K562 (cell line): ENCODE results near the gene CAPZB. TPM values are rescaled to one million over a fixed set of nuclear protein-coding genes. Genes with fewer than 3 reads are reported as not detected.
A peak's percentile ranks its signal among the peaks of the same experiment; 100 is the strongest.

Experiments used
- ATAC-seq: fragments of 200-7000 bp; cut with Tn5 transposase; 3 replicates; pipeline ENCODE4 v1.9.1; 2020; ENCODE audit warnings: moderate library complexity
- BruUV-seq: library from RNA; stranded (reverse); fragments of 400-500 nt; replicated peaks from 2 replicates; lab custom pipeline; 2021; lab: Mats Ljungman, UMichigan
- CTCF ChIA-PET: fragments of 300-600 bp; formaldehyde crosslinking; extraction: SDS; loops from one replicate; lab custom pipeline; 2021; ENCODE audit warnings: low intra/inter-chr PET ratio; lab: Yijun Ruan, JAX
- POLR2A ChIA-PET: fragments of 300-600, 350-650 bp; sonication (Branson Sonifier 250); formaldehyde crosslinking; extraction: SDS; loops from one replicate; lab custom pipeline; 2021; ENCODE audit warnings: antibody characterized with exemption, inconsistent platforms; lab: Yijun Ruan, JAX
- DNase-seq, 4 experiments: peaks; one replicate each; pipeline versions ENCODE4 v3.0.0 to v3.0.0-alpha.2; 2011 to 2018; ENCODE audit warnings: low spot score in 3 of 4, mixed read lengths in 3 of 4; ENCODE audit errors: extremely low read depth in 1 of 4
- FAIRE-seq: peaks from 2 replicates; lab custom pipeline; 2011; peaks lifted over from hg19 to GRCh38; lab: Jason Lieb, UNC
- H2AFZ ChIP-seq: 2 replicates; pipeline ENCODE4 v1.6.0; 2011; ENCODE audit warnings: low read depth, low read length, control low read depth, inconsistent platforms
- H3K27ac ChIP-seq: fragments of 200-600 bp; 3 replicates; pipeline ENCODE4 v1.8.0; 2011; ENCODE audit warnings: low read depth, mild to moderate bottlenecking, control low read depth, inconsistent platforms, low read length, moderate library complexity, mixed read lengths; ENCODE audit errors: extremely low read depth
- H3K27me3 ChIP-seq, 2 experiments: fragments of 300-600 bp in 1 of 2; 2 replicates in 1 of 2; 3 replicates in 1 of 2; pipeline versions ENCODE4 v1.6.0 to v1.8.0; 2011; ENCODE audit warnings: inconsistent platforms in 2 of 2, low read length in 2 of 2, mild to moderate bottlenecking in 1 of 2, mixed read lengths in 1 of 2, moderate library complexity in 1 of 2; ENCODE audit not compliant: control insufficient read depth in 2 of 2, insufficient read depth in 2 of 2
- H3K36me3 ChIP-seq: fragments of 300-600 bp; 3 replicates; pipeline ENCODE4 v1.8.0; 2011; ENCODE audit warnings: mild to moderate bottlenecking, low read length, inconsistent platforms; ENCODE audit not compliant: control insufficient read depth, insufficient read depth
- H3K4me1 ChIP-seq, 2 experiments: fragments of 200-600 bp in 1 of 2; replicated peaks in 1 of 2; 2 replicates in 1 of 2; 3 replicates in 1 of 2; pipeline versions ENCODE4 v1.5.1 to v1.8.0; 2011; ENCODE audit warnings: inconsistent platforms in 2 of 2, low read length in 2 of 2, mild to moderate bottlenecking in 1 of 2, mixed read lengths in 1 of 2, moderate library complexity in 1 of 2; ENCODE audit not compliant: control insufficient read depth in 2 of 2, insufficient read depth in 2 of 2
- H3K4me2 ChIP-seq: 2 replicates; pipeline ENCODE4 v1.6.1; 2011; ENCODE audit warnings: low read length, control low read depth, inconsistent platforms, mixed read lengths; ENCODE audit not compliant: insufficient read depth
- H3K4me3 ChIP-seq: fragments of 200-600 bp; sonication (generic), shearing (Covaris generic); 2 replicates; pipeline ENCODE4 v1.5.1; 2016; ENCODE audit warnings: control low read depth, inconsistent platforms
- H3K79me2 ChIP-seq: fragments of 200-600 bp; 3 replicates; pipeline ENCODE4 v1.8.0; 2011; ENCODE audit warnings: low read length, inconsistent platforms; ENCODE audit not compliant: control insufficient read depth, insufficient read depth
- H3K9ac ChIP-seq, 2 experiments: 2 replicates each; pipeline versions ENCODE4 v1.6.0 to v1.6.1; 2011; ENCODE audit warnings: low read depth in 2 of 2, low read length in 2 of 2, control low read depth in 1 of 2, inconsistent platforms in 1 of 2, mild to moderate bottlenecking in 1 of 2, mixed read lengths in 1 of 2; ENCODE audit not compliant: insufficient read depth in 1 of 2
- H3K9me1 ChIP-seq: one replicate; pipeline ENCODE4 v1.6.0; 2011; ENCODE audit warnings: inconsistent platforms, mild to moderate bottlenecking, low read length, moderate library complexity; ENCODE audit not compliant: control insufficient read depth, insufficient read depth
- H3K9me3 ChIP-seq: replicated peaks from 2 replicates; pipeline ENCODE4 v1.5.1; 2011; ENCODE audit warnings: low read depth, low read length, inconsistent platforms; ENCODE audit not compliant: control insufficient read depth, insufficient read depth
- H4K20me1 ChIP-seq: replicated peaks from 2 replicates; pipeline ENCODE4 v1.6.1; 2011; ENCODE audit warnings: low read length, inconsistent platforms, mixed read lengths; ENCODE audit not compliant: control insufficient read depth, insufficient read depth
- MEF2D ChIP-seq: conservative IDR thresholded peaks from 2 replicates; pipeline ENCODE4 v1.6.1; 2016; ENCODE audit warnings: low read depth, missing genetic modification characterization, missing compliant biosample characterization
- PCBP1 ChIP-seq: fragments of 200-400 bp; formaldehyde crosslinking; IDR thresholded peaks from 2 replicates; pipeline ENCODE4 v1.6.1; 2018; ENCODE audit warnings: mild to moderate bottlenecking, low read depth, low read length; ENCODE audit not compliant: poor library complexity, severe bottlenecking
- PHB ChIP-seq: fragments of 250-450 bp; sonication (Bioruptor Pico); IDR thresholded peaks from 2 replicates; pipeline ENCODE4 v1.5.0; 2021
- RAD51 ChIP-seq: fragments of 450-650 bp; IDR thresholded peaks from 2 replicates; pipeline ENCODE4 v1.7.1; 2016; ENCODE audit warnings: low read depth, mild to moderate bottlenecking, borderline replicate concordance
- SNRNP70 ChIP-seq: fragments of 200-400 bp; formaldehyde crosslinking; optimal IDR thresholded peaks from 2 replicates; pipeline ENCODE3; 2017; ENCODE audit warnings: low read depth, low read length
- WGBS: fragments of 100-300 bp; shearing (Covaris generic); methylation state at CpG from one replicate; pipeline ENCODE4 v1.1.6; 2016; ENCODE audit warnings: low coverage, mixed read lengths; ENCODE audit not compliant: insufficient coverage; ENCODE audit errors: missing lambda C conversion rate; 5-methylcytosine and 5-hydroxymethylcytosine counted together
- in situ Hi-C: fragments of 300-500 bp; cut with MboI; formaldehyde crosslinking; loops from 4 replicates; pipeline ENCODE4 v1.15.0; 2018; ENCODE audit warnings: inconsistent platforms, mixed read lengths
- intact Hi-C: fragments of 100-400 bp; cut with micrococcal nuclease; formaldehyde crosslinking; loops from 2 replicates; pipeline ENCODE4 v1.14.2; 2022
- polyA plus RNA-seq, 8 experiments: library from polyadenylated mRNA; depleted of rRNA in 4 of 8; stranded (reverse) in 5 of 8; unstranded in 3 of 8; fragments of >200 nt; fragmentation: Nextera tagmentation in 2 of 8; fragmentation: Illumina TruSeq in 1 of 8; extraction: Ambion mirVana in 2 of 8; extraction: Trizol in 1 of 8; gene quantifications; 2 replicates each; pipeline versions ENCODE4 v1.2.1 to v1.2.3, GENCODE V29; 2011 to 2014; ENCODE audit warnings: inconsistent platforms in 1 of 8, missing spikeins in 1 of 8
- total RNA-seq, 7 experiments: library from RNA; depleted of rRNA in 6 of 7; stranded (reverse); fragments of >200 nt in 6 of 7; fragmentation: Illumina TruSeq in 2 of 7; extraction: Trizol in 2 of 7; gene quantifications; 2 replicates each; pipeline versions ENCODE4 v1.2.1 to v1.2.3, GENCODE V29; 2011 to 2021; ENCODE audit warnings: low replicate concordance in 1 of 7
- TF ChIP-seq, protein P1 (sequence below), 2 experiments: fragments of 450-650 bp; formaldehyde crosslinking in 1 of 2; IDR thresholded peaks; 2 replicates each; pipeline versions ENCODE4 v1.4.0 to v1.6.1; 2014 to 2020; ENCODE audit warnings: mild to moderate bottlenecking in 2 of 2, borderline replicate concordance in 1 of 2, low read depth in 1 of 2
- TF ChIP-seq, protein P2 (sequence below): fragments of 450-650 bp; IDR thresholded peaks from 2 replicates; pipeline ENCODE4 v1.6.1; 2016

The CAPZB gene
- total and polyA plus RNA-seq, 9 of the 15 experiments (the other 6 are each of a cell fraction or from before 2014, with no cell fraction given): 57.6 to 297 (median 125) TPM

DNA sequence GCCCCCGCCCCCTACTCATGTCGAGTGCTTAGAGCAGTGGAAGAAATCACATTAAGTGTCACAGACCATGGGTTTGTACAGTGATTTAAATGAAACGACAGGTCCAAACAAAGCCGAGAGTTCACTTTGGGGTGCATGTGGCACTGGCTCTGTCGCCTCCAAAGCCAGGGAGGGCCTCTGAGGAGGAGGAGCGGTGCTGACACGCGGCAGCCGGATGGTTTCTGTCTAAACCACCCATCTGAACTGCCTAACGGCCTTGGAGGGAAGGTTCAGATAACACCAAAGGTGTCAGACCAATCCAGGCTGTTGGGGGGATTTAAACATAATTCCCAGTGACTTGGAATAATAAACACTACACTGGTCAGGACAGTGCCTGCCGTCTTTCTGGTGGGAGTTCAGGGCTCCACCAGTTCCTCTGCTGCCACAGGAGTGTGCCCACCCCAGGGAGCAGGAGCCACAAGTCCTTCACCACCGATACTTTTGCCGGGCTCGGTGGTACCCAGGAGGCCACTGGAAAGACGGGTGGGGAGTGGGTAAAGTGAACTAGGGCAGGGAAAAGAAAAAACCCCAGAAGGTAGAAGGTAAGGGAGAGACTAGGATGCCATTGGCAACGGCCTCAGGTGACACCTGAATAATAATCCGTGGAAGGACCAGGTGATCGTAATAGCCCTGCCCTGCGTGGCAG, 95.0 kb downstream of the CAPZB start:
- 75% methylated on average over 19 of the region's 19 CpGs for WGBS
- Histone ChIP-seq H3K9me1 (no peaks in the 10 kb centered on the region), H3K36me3 (peaks cover 10% of the 10 kb centered on the region; the same call in 2 of the 3 replicates), H3K9ac (peak overlapping the region; percentile 48 to 77), H3K27me3 (no peaks in the 10 kb centered on the region), H3K4me3 (no peak overlapping the region), H2AFZ (no peak overlapping the region), H3K4me2 (0 out of 2 replicates have a peak overlapping the region, but pooled peaks have one; percentile 69), H3K9me3 (no peaks in the 10 kb centered on the region), H4K20me1 (peaks cover 18% of the 10 kb centered on the region; the same call in 1 of the 2 replicates), H3K27ac (peak overlapping the region; percentile 69), H3K79me2 (peaks cover 41% of the 10 kb centered on the region), H3K4me1 (peaks cover 22 to 26% of the 10 kb centered on the region in 2 experiments)
- ATAC-seq: no peak
- CTCF ChIA-PET: interaction anchor here (1.4 to 2.5 kb wide), 4 partner anchors 192 to 263 kb away, joined by 9 to 15 read pairs (median 12); no protein-coding TSS in a partner anchor
- BruUV-seq: no TSS peak
- TF ChIP-seq, protein P1, sequence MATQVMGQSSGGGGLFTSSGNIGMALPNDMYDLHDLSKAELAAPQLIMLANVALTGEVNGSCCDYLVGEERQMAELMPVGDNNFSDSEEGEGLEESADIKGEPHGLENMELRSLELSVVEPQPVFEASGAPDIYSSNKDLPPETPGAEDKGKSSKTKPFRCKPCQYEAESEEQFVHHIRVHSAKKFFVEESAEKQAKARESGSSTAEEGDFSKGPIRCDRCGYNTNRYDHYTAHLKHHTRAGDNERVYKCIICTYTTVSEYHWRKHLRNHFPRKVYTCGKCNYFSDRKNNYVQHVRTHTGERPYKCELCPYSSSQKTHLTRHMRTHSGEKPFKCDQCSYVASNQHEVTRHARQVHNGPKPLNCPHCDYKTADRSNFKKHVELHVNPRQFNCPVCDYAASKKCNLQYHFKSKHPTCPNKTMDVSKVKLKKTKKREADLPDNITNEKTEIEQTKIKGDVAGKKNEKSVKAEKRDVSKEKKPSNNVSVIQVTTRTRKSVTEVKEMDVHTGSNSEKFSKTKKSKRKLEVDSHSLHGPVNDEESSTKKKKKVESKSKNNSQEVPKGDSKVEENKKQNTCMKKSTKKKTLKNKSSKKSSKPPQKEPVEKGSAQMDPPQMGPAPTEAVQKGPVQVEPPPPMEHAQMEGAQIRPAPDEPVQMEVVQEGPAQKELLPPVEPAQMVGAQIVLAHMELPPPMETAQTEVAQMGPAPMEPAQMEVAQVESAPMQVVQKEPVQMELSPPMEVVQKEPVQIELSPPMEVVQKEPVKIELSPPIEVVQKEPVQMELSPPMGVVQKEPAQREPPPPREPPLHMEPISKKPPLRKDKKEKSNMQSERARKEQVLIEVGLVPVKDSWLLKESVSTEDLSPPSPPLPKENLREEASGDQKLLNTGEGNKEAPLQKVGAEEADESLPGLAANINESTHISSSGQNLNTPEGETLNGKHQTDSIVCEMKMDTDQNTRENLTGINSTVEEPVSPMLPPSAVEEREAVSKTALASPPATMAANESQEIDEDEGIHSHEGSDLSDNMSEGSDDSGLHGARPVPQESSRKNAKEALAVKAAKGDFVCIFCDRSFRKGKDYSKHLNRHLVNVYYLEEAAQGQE (IDR thresholded peaks at IDR 0.05; ENCODE audit: borderline replicate concordance): no peak
- TF ChIP-seq, protein P1 (CRISPR knock-in tag; IDR thresholded peaks at IDR 0.05; ENCODE audit: low read depth): no peak
- TF ChIP-seq SNRNP70 (no peak), MEF2D (tag) (no peak), RAD51 (no peak), PCBP1 (no peak), PHB (CRISPR knock-in tag) (no peak)
- TF ChIP-seq, protein P2, sequence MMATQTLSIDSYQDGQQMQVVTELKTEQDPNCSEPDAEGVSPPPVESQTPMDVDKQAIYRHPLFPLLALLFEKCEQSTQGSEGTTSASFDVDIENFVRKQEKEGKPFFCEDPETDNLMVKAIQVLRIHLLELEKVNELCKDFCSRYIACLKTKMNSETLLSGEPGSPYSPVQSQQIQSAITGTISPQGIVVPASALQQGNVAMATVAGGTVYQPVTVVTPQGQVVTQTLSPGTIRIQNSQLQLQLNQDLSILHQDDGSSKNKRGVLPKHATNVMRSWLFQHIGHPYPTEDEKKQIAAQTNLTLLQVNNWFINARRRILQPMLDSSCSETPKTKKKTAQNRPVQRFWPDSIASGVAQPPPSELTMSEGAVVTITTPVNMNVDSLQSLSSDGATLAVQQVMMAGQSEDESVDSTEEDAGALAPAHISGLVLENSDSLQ: no peak
- DNase-seq: no peak
- FAIRE-seq: no peak
- POLR2A ChIA-PET: interaction anchor here (0.6 to 1.2 kb wide), 5 partner anchors 9 to 264 kb away, joined by 3 to 4 read pairs (median 4); no protein-coding TSS in a partner anchor
- in situ Hi-C loops (no loop called here), intact Hi-C loops (loop anchor here (5.0 kb wide), 1 partner anchor 192 kb away; no protein-coding TSS in a partner anchor)
